Breast epithelium (tissue), 4 donors: ENCODE measurements around the gene RNF167. TPM values are rescaled to one million over a fixed set of nuclear protein-coding genes. Genes with fewer than 3 reads are reported as not detected.

Source experiments
- DNase-seq, 2 donors: peaks; one replicate each; pipeline ENCODE4 v3.0.0-alpha.2; 2019; ENCODE audit warnings: low spot score in 2 of 2
- H3K27ac ChIP-seq, 2 donors: fragments of 200-600 bp; sonication (generic) in 1 of 2; one replicate each; pipeline ENCODE4 v1.5.1; 2016 to 2019; ENCODE audit warnings: mild to moderate bottlenecking in 1 of 2
- H3K27me3 ChIP-seq, 2 donors: fragments of 200-600 bp; sonication (generic) in 1 of 2; one replicate each; pipeline versions ENCODE4 v1.5.1 to v1.6.0; 2017 to 2019; ENCODE audit warnings: control low read depth in 1 of 2, mild to moderate bottlenecking in 1 of 2
- H3K36me3 ChIP-seq: fragments of 200-600 bp; one replicate; pipeline ENCODE4 v1.5.1; 2019
- H3K4me1 ChIP-seq, 2 donors: fragments of 200-600 bp; sonication (generic); one replicate each; pipeline ENCODE4 v1.5.1; 2016 to 2019; ENCODE audit warnings: control low read depth in 1 of 2
- H3K4me3 ChIP-seq, 3 donors: fragments of 200-600 bp; sonication (generic); 1 replicate in 2 of 3; 2 replicates in 1 of 3; pipeline ENCODE4 v1.5.1; 2016 to 2019; ENCODE audit warnings: mild to moderate bottlenecking in 3 of 3, moderate library complexity in 2 of 3
- H3K9me3 ChIP-seq, 2 donors: fragments of 200-600 bp; sonication (generic) in 1 of 2; one replicate each; pipeline ENCODE4 v1.5.1; 2016 to 2019; ENCODE audit warnings: control low read depth in 1 of 2
- CTCF ChIP-seq, 3 donors: fragments of 450-650 bp; IDR thresholded peaks; one replicate each; pipeline ENCODE4 v1.5.1; 2016 to 2017; ENCODE audit warnings: antibody characterized with exemption in 3 of 3, mild to moderate bottlenecking in 3 of 3, moderate library complexity in 3 of 3
- POLR2A ChIP-seq: fragments of 450-650 bp; IDR thresholded peaks from one replicate; pipeline ENCODE4 v1.6.1; 2016; ENCODE audit warnings: antibody characterized with exemption, mild to moderate bottlenecking, moderate library complexity
- POLR2AphosphoS5 ChIP-seq, 3 donors: sonication (generic); formaldehyde crosslinking; IDR thresholded peaks; one replicate each; pipeline ENCODE4 v1.6.1; 2017; ENCODE audit warnings: antibody characterized with exemption in 3 of 3
- intact Hi-C: fragments of 100-400 bp; cut with DNase I; formaldehyde crosslinking; loops from one replicate; pipeline ENCODE4 v1.15.1; 2023; ENCODE audit warnings: low total_unique reads
- total RNA-seq, 3 donors: library from RNA; depleted of rRNA; stranded (reverse); fragments of >200 nt; gene quantifications; one replicate each; pipeline ENCODE4 v1.1.0, GENCODE V29; 2016

RNF167 gene
- total RNA-seq, 3 donors from 2014 or later: 38.3 to 49.0 (median 38.7) TPM

DNA sequence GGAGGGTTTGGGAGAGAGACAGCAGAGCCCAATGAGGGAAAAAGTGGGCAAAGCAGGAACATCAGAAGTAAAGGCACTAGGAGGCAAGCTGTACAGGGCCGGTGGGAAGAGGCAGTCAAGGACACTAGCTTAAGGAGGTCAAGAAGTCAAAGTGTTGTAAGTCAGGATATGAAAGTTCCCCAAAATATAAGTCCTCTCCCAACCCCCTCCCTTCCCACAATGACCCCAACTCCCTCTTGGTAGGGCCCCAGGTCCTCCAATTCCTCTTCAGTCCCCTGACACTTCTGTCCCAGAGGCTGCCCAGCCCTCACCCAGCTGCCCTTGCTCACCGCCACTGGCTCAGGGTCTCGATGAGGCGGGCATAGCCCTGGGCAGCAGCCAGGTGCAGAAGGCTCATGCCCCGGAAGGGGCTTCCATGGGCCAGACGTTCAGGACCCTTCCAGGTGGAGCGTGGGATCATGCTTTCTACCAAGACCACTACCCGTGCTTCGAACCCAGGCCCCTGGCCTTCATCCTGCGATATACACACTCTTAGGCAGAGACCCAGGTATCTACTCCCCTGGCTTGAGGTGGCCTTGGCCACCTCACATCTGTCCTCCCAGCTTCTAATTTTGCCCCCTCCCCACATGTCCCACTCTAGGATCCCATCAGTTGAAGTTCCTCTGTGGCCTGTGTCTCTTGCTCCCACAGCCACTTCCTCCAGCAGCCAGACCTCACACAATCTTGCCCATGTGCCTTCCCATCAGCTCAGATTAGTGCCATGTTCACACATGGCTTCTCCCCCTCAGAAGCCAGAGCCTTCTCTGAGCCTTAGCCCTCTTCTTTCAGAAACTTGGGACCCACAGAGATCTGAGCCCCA lies 33.4 kb downstream of the RNF167 start:
- peaks cover 0 to 2% of the 10 kb centered on the region in 2 donors for H3K4me1 ChIP-seq
- no peak overlapping the region for H3K4me3 ChIP-seq
- H3K36me3 ChIP-seq: peaks cover 4% of the 10 kb centered on the region
- H3K9me3 ChIP-seq: no peaks in the 10 kb centered on the region
- peak overlapping the region in 1 of 2 donors; percentile 89 for H3K27ac ChIP-seq
- no peaks in the 10 kb centered on the region for H3K27me3 ChIP-seq
- intact Hi-C loops: no loop called here
- no peak for DNase-seq
- TF ChIP-seq POLR2A: no peak

DNA sequence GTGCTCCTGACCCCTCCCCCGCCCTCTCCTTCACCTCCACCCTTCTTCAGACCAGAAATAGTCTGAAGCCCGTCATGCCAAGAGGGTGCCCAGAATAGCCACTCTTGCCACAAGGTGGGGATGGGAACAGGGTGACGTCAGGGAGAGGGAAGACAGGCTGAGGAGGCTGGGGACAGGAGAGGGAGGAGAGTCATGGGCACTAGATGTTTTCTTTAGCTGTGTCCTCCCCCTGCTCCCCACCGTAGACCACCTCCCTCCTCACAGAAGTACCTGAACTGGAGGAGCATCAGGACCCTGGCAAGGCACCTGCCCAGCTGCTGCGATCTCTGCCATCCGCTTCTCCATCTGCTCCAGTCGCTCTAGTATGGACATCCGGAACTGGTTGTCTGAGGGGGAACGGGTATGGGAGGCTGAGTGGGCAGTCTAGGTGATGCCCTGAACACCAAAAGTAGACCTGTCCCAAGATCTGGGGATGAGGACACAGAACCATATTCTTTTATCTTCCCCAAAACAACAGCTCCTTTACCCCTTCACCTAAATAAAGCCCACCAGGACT lies 34.1 kb downstream of the RNF167 start:
- H3K9me3 ChIP-seq: no peaks in the 10 kb centered on the region
- no peak for DNase-seq
- no peak for TF ChIP-seq POLR2A
- TF ChIP-seq POLR2AphosphoS5 (IDR thresholded peaks at IDR 0.05): no peak
- TF ChIP-seq CTCF (IDR thresholded peaks at IDR 0.05): no peak
- H3K4me1 ChIP-seq: no peaks in the 10 kb centered on the region
- H3K4me3 ChIP-seq: no peak overlapping the region
- H3K27me3 ChIP-seq: no peaks in the 10 kb centered on the region
- H3K27ac ChIP-seq: no peak overlapping the region
- intact Hi-C loops: no loop called here
- H3K36me3 ChIP-seq: peaks cover 4% of the 10 kb centered on the region

GRCh38 chr17:4978726-4979125 lies 38.7 kb downstream of the RNF167 start:
- no peaks in the 10 kb centered on the region for H3K27me3 ChIP-seq
- H3K4me1 ChIP-seq: no peaks in the 10 kb centered on the region
- H3K27ac ChIP-seq: no peak overlapping the region
- no peak for DNase-seq
- H3K4me3 ChIP-seq: no peak overlapping the region
- TF ChIP-seq CTCF (IDR thresholded peaks at IDR 0.05) (no peak), POLR2AphosphoS5 (IDR thresholded peaks at IDR 0.05) (no peak), POLR2A (no peak)
- H3K36me3 ChIP-seq: peaks cover 4% of the 10 kb centered on the region
- no peaks in the 10 kb centered on the region for H3K9me3 ChIP-seq
- intact Hi-C loops: no loop called here

DNA sequence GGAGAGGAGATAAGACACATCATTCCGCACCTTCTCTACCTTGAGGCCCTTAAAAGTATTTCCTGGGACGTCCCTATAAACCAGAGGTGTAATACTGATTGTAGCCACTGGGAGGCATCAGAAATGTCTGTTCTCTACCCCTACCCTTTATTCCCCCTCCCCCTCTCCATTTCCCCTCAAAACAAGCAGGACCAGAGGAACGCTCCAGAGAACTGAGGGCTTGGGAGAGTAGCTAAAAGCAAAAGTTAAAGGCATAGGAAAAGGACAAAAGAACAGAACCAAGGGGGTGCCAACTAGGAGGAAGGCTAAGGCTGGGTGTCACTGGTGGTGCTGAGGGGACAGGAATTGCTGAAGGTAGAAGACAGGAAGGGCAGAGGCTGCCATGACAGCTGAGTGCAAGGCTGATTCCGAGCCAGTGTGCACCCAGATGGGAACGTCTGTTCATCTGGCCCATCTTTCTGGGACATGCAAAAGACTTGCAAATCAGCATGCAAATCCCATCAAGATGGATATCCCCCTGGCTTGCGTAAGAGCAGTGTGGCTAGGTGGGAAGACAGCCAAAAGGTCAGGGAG lies 40.7 kb downstream of the RNF167 start:
- Histone ChIP-seq H3K27ac (no peak overlapping the region), H3K4me1 (no peaks in the 10 kb centered on the region), H3K36me3 (peaks cover 4% of the 10 kb centered on the region), H3K27me3 (no peaks in the 10 kb centered on the region), H3K4me3 (no peak overlapping the region), H3K9me3 (no peaks in the 10 kb centered on the region)
- no peak for DNase-seq
- TF ChIP-seq POLR2AphosphoS5 (IDR thresholded peaks at IDR 0.05) (no peak), CTCF (IDR thresholded peaks at IDR 0.05) (peak; percentile 79 to 83 (median 81))
- intact Hi-C loops: loop anchor here (10.0 kb wide), 1 partner anchor 76 kb away; the partner anchor contains the start of gene CHRNE

DNA sequence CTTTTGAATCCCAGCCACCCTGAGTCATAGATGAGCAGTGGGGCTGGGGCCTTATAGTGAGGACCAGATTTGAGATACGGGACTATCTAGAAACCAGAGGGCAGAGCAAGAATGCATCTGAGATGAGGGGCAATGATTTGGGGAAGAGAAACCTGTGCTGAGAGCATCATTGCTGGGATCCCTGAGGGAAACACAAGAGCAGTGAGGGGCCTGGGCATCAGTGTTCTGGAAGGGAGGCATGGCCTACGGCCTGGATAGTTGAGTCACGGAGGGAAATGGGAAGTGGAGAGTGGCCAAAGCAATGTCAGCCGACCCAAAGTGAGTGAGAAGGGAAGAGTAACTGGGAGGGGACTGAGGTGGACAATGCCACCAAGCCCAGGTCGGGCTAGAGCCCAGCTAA lies 42.2 kb downstream of the RNF167 start:
- Histone ChIP-seq H3K9me3 (no peaks in the 10 kb centered on the region), H3K27ac (no peak overlapping the region), H3K36me3 (peaks cover under 1% of the 10 kb centered on the region), H3K4me3 (no peak overlapping the region), H3K4me1 (no peaks in the 10 kb centered on the region), H3K27me3 (no peaks in the 10 kb centered on the region)
- TF ChIP-seq CTCF (IDR thresholded peaks at IDR 0.05) (no peak), POLR2AphosphoS5 (IDR thresholded peaks at IDR 0.05) (no peak), POLR2A (no peak)
- intact Hi-C loops: loop anchor here (10.0 kb wide), 1 partner anchor 78 kb away; the partner anchor contains the start of gene CHRNE
- DNase-seq: no peak
